GM23248 (cell line): ENCODE measurements around the gene SEMA3G. TPM values are rescaled to one million over a fixed set of nuclear protein-coding genes. Genes with fewer than 3 reads are reported as not detected.

Experiments
- DNase-seq: peaks from one replicate; pipeline ENCODE4 v3.0.0-alpha.2; 2015
- H2AFZ ChIP-seq: fragments of 200-600 bp; sonication (generic); 2 replicates; pipeline ENCODE4 v1.6.1; 2016; ENCODE audit warnings: antibody characterized with exemption
- H3F3A ChIP-seq: fragments of 200-600 bp; sonication (generic); 2 replicates; pipeline ENCODE4 v1.6.1; 2016; ENCODE audit warnings: mild to moderate bottlenecking, antibody characterized with exemption, mixed run types; ENCODE audit not compliant: insufficient read depth
- H3K27ac ChIP-seq: fragments of 200-600 bp; sonication (generic); 2 replicates; pipeline ENCODE4 v1.5.1; 2016; ENCODE audit warnings: mild to moderate bottlenecking
- H3K27me3 ChIP-seq: fragments of 200-600 bp; sonication (generic); replicated peaks from 2 replicates; pipeline ENCODE4 v1.6.1; 2016; ENCODE audit warnings: mild to moderate bottlenecking; ENCODE audit not compliant: insufficient read depth
- H3K36me3 ChIP-seq: fragments of 200-600 bp; sonication (generic); 2 replicates; pipeline ENCODE4 v1.6.1; 2016; ENCODE audit warnings: low read depth, mild to moderate bottlenecking
- H3K4me1 ChIP-seq: fragments of 200-600 bp; sonication (generic); 2 replicates; pipeline ENCODE4 v1.6.1; 2016; ENCODE audit warnings: mild to moderate bottlenecking; ENCODE audit not compliant: insufficient read depth
- H3K4me2 ChIP-seq: fragments of 200-600 bp; sonication (generic); one replicate; pipeline ENCODE4 v1.6.1; 2016; ENCODE audit warnings: mild to moderate bottlenecking; ENCODE audit not compliant: unreplicated experiment
- H3K4me3 ChIP-seq: fragments of 200-600 bp; sonication (generic); 2 replicates; pipeline ENCODE4 v1.5.1; 2016; ENCODE audit warnings: mild to moderate bottlenecking
- H3K79me2 ChIP-seq: fragments of 200-600 bp; sonication (generic); 2 replicates; pipeline ENCODE4 v1.6.1; 2016; ENCODE audit warnings: mild to moderate bottlenecking; ENCODE audit not compliant: insufficient read depth
- H3K9ac ChIP-seq: fragments of 200-600 bp; sonication (generic); 2 replicates; pipeline ENCODE4 v1.6.1; 2016; ENCODE audit warnings: mild to moderate bottlenecking
- H3K9me2 ChIP-seq: fragments of 200-600 bp; sonication (generic); 2 replicates; pipeline ENCODE4 v1.6.1; 2016; ENCODE audit warnings: mixed run types, mild to moderate bottlenecking, moderate library complexity; ENCODE audit not compliant: insufficient read depth
- H3K9me3 ChIP-seq: fragments of 200-600 bp; sonication (generic); one replicate; pipeline ENCODE4 v1.6.1; 2017; ENCODE audit warnings: low read depth
- H4K20me1 ChIP-seq: fragments of 200-600 bp; sonication (generic); 2 replicates; pipeline ENCODE4 v1.6.0; 2016; ENCODE audit not compliant: insufficient read depth
- EZH2 ChIP-seq: fragments of 200-600 bp; sonication (generic); IDR thresholded peaks from 2 replicates; pipeline ENCODE4 v1.6.1; 2018; ENCODE audit warnings: antibody characterized with exemption, mild to moderate bottlenecking; ENCODE audit not compliant: insufficient read depth, poor library complexity, severe bottlenecking
- EZH2phosphoT487 ChIP-seq: fragments of 200-600 bp; sonication (generic); IDR thresholded peaks from 2 replicates; pipeline ENCODE4 v1.6.1; 2018; ENCODE audit warnings: antibody characterized with exemption, moderate library complexity, mild to moderate bottlenecking, low read depth; ENCODE audit not compliant: insufficient read depth
- WGBS, 2 experiments: methylation state at CpG; one replicate each; pipeline ENCODE4 v1.1.6; 2015 to 2017; ENCODE audit warnings: low lambda C conversion rate in 2 of 2, low coverage in 1 of 2; ENCODE audit errors: missing lambda C conversion rate in 2 of 2; 5-methylcytosine and 5-hydroxymethylcytosine counted together
- in situ Hi-C: fragments of 300-500 bp; cut with MboI; formaldehyde crosslinking; loops from 2 replicates; pipeline ENCODE4 v1.15.0; 2020
- polyA plus RNA-seq: library from polyadenylated mRNA; unstranded; fragments of >200 nt; fragmentation: Nextera tagmentation; extraction: Ambion mirVana; gene quantifications from 2 replicates; pipeline ENCODE4 v1.2.1, GENCODE V29; 2016
- total RNA-seq: library from RNA; depleted of rRNA; stranded (reverse); fragments of >200 nt; shearing (Covaris generic); gene quantifications from 2 replicates; pipeline ENCODE4 v1.2.3, GENCODE V29; 2014

SEMA3G gene
- total and polyA plus RNA-seq, 2 experiments from 2014 or later: 0.21 TPM; not detected in 1

- H3F3A ChIP-seq: no peaks in the 10 kb centered on the region
- TF ChIP-seq EZH2phosphoT487: no peak
- no peak for TF ChIP-seq EZH2
- H3K27ac ChIP-seq: no peak overlapping the region
- H3K4me1 ChIP-seq: peaks cover 7% of the 10 kb centered on the region
- H3K27me3 ChIP-seq: no peaks in the 10 kb centered on the region
- in situ Hi-C loops: no loop called here
- H3K4me3 ChIP-seq: no peak overlapping the region
- no peaks in the 10 kb centered on the region for H3K9me2 ChIP-seq
- H2AFZ ChIP-seq: no peak overlapping the region
- WGBS, 2 experiments: 90 to 93% methylated on average over 10 to 23 of the region's 23 CpGs
- H3K4me2 ChIP-seq: no peak overlapping the region
- H3K9me3 ChIP-seq: no peaks in the 10 kb centered on the region
- H3K9ac ChIP-seq: no peak overlapping the region
- no peaks in the 10 kb centered on the region for H3K79me2 ChIP-seq
- H3K36me3 ChIP-seq: peaks cover 7% of the 10 kb centered on the region; the same call in 1 of the 2 replicates
- DNase-seq: no peak
- H4K20me1 ChIP-seq: no peaks in the 10 kb centered on the region
Measured at GRCh38 chr3:52490939-52491526, 46.1 kb upstream of the SEMA3G start.

GRCh38 chr3:52490035-52490938 lies 45.4 kb upstream of the SEMA3G start:
- H3K4me3 ChIP-seq: no peak overlapping the region
- H3K79me2 ChIP-seq: no peaks in the 10 kb centered on the region
- 90 to 92% methylated on average over 21 of the region's 22 CpGs for WGBS, 2 experiments
- no peaks in the 10 kb centered on the region for H3K27me3 ChIP-seq
- no peaks in the 10 kb centered on the region for H3F3A ChIP-seq
- H3K4me2 ChIP-seq: no peak overlapping the region
- no peaks in the 10 kb centered on the region for H3K9me2 ChIP-seq
- TF ChIP-seq EZH2phosphoT487 (no peak), EZH2 (no peak)
- H3K9me3 ChIP-seq: no peaks in the 10 kb centered on the region
- H3K4me1 ChIP-seq: no peaks in the 10 kb centered on the region; the same call in 1 of the 2 replicates
- no peak overlapping the region for H2AFZ ChIP-seq
- H3K36me3 ChIP-seq: peaks cover 8% of the 10 kb centered on the region; the same call in 1 of the 2 replicates
- no peak overlapping the region for H3K27ac ChIP-seq
- in situ Hi-C loops: no loop called here
- no peak overlapping the region for H3K9ac ChIP-seq
- no peak for DNase-seq
- no peaks in the 10 kb centered on the region for H4K20me1 ChIP-seq

GRCh38 chr3:52489453-52489852 lies 44.5 kb upstream of the SEMA3G start:
- WGBS, 2 experiments: 91 to 93% methylated on average over 18 of the region's 18 CpGs
- no peaks in the 10 kb centered on the region for H3F3A ChIP-seq
- no peaks in the 10 kb centered on the region for H3K79me2 ChIP-seq
- no peak overlapping the region for H3K9ac ChIP-seq
- DNase-seq: no peak
- no peak overlapping the region for H3K4me3 ChIP-seq
- no peak overlapping the region for H3K4me2 ChIP-seq
- H4K20me1 ChIP-seq: no peaks in the 10 kb centered on the region
- no peaks in the 10 kb centered on the region for H3K9me2 ChIP-seq
- H3K4me1 ChIP-seq: no peaks in the 10 kb centered on the region
- no peak overlapping the region for H2AFZ ChIP-seq
- no peaks in the 10 kb centered on the region for H3K27me3 ChIP-seq
- in situ Hi-C loops: no loop called here
- H3K9me3 ChIP-seq: no peaks in the 10 kb centered on the region
- TF ChIP-seq EZH2 (no peak), EZH2phosphoT487 (no peak)
- no peak overlapping the region for H3K27ac ChIP-seq
- H3K36me3 ChIP-seq: peaks cover 12% of the 10 kb centered on the region; the same call in 1 of the 2 replicates

- no peaks in the 10 kb centered on the region for H4K20me1 ChIP-seq
- no peak overlapping the region for H2AFZ ChIP-seq
- peaks cover 12% of the 10 kb centered on the region; the same call in 1 of the 2 replicates for H3K36me3 ChIP-seq
- H3K9me3 ChIP-seq: no peaks in the 10 kb centered on the region
- H3K9ac ChIP-seq: no peak overlapping the region
- TF ChIP-seq EZH2phosphoT487: no peak
- no peak for TF ChIP-seq EZH2
- 92 to 100% methylated on average over 3 of the region's 3 CpGs for WGBS, 2 experiments
- no peaks in the 10 kb centered on the region for H3K9me2 ChIP-seq
- H3K4me2 ChIP-seq: no peak overlapping the region
- no peak overlapping the region for H3K27ac ChIP-seq
- no peak overlapping the region for H3K4me3 ChIP-seq
- H3K79me2 ChIP-seq: no peaks in the 10 kb centered on the region
- peaks cover 5% of the 10 kb centered on the region; the same call in 1 of the 2 replicates for H3K4me1 ChIP-seq
- no peaks in the 10 kb centered on the region for H3K27me3 ChIP-seq
- in situ Hi-C loops: no loop called here
- DNase-seq: no peak
- H3F3A ChIP-seq: peaks cover 3% of the 10 kb centered on the region; the same call in 1 of the 2 replicates
Measured at GRCh38 chr3:52488746-52489145, 43.8 kb upstream of the SEMA3G start.
